ENCODE measurements around the gene MBD6.
A peak's percentile ranks its signal among the peaks of the same experiment; 100 is the strongest.
"Not testable (repeated sequence)": the region's sequence is repeated elsewhere in the genome, so short reads cannot be mapped to it uniquely, and the experiment has no call there.

MBD6 gene

GRCh38 chr12:57549909-57550640 lies 27.5 kb downstream of the MBD6 start, which contains the start of gene KIF5A:
TSS of gene KIF5A (plus strand) at chr12:57550044. CDS start at chr12:57550272, 228 bp downstream.
- ATAC-seq, result peak; percentile 14 to 20

- ATAC-seq, result no peak
Observed at GRCh38 chr12:57550641-57551549, 28.3 kb downstream of the MBD6 start.

- no peak for ATAC-seq
Observed at GRCh38 chr12:57551637-57552305, 29.1 kb downstream of the MBD6 start.

GRCh38 chr12:57552306-57552651 lies 29.7 kb downstream of the MBD6 start:
- ATAC-seq, result no peak

GRCh38 chr12:57552835-57553313 lies 30.2 kb downstream of the MBD6 start:
- no peak for ATAC-seq

- ATAC-seq, result no peak
Observed at GRCh38 chr12:57553343-57554202, 30.9 kb downstream of the MBD6 start.

GRCh38 chr12:57554453-57554852 lies 31.8 kb downstream of the MBD6 start:
- no peak for ATAC-seq

- ATAC-seq, result no peak
Observed at GRCh38 chr12:57554897-57555296, 32.3 kb downstream of the MBD6 start.

GRCh38 chr12:57558864-57559263 lies 36.2 kb downstream of the MBD6 start:
- no peak for ATAC-seq

- no peak for ATAC-seq
Observed at GRCh38 chr12:57560516-57560915, 37.9 kb downstream of the MBD6 start.

GRCh38 chr12:57561117-57561516 lies 38.5 kb downstream of the MBD6 start:
- not testable (repeated sequence) for ATAC-seq

GRCh38 chr12:57563358-57563757 lies 40.7 kb downstream of the MBD6 start:
- no peak for ATAC-seq

GRCh38 chr12:57564178-57564740 lies 41.6 kb downstream of the MBD6 start:
- ATAC-seq, result no peak

GRCh38 chr12:57568838-57569237 lies 46.2 kb downstream of the MBD6 start:
- no peak for ATAC-seq

GRCh38 chr12:57569858-57570257 lies 47.2 kb downstream of the MBD6 start:
- no peak for ATAC-seq

GRCh38 chr12:57570438-57570837 lies 47.8 kb downstream of the MBD6 start:
- not testable (repeated sequence) for ATAC-seq

- no peak for ATAC-seq
Observed at GRCh38 chr12:57571926-57572762, 49.5 kb downstream of the MBD6 start.

- no peak for ATAC-seq
Observed at GRCh38 chr12:57574795-57575194, 52.2 kb downstream of the MBD6 start.

- ATAC-seq, result no peak
Observed at GRCh38 chr12:57575771-57576612, 53.4 kb downstream of the MBD6 start.

GRCh38 chr12:57576613-57577160 lies 54.1 kb downstream of the MBD6 start:
- ATAC-seq, result no peak
